Measurements from ENCODE around the gene ARHGAP10.

ARHGAP10 gene

GRCh38 chr4:148021686-148022085 is 289.8 kb downstream of the ARHGAP10 start:
- in situ Hi-C loops (cut with MboI; ENCODE audit: low sequenced_read_pairs) = no loop called here

GRCh38 chr4:148022975-148023374 is 291.1 kb downstream of the ARHGAP10 start:
- in situ Hi-C loops (cut with MboI; ENCODE audit: low sequenced_read_pairs) = no loop called here

- in situ Hi-C loops (cut with MboI; ENCODE audit: low sequenced_read_pairs) = no loop called here
Observed at GRCh38 chr4:148023512-148024181, 291.8 kb downstream of the ARHGAP10 start.

GRCh38 chr4:148025981-148026380 is 294.1 kb downstream of the ARHGAP10 start:
- in situ Hi-C loops (cut with MboI; ENCODE audit: low sequenced_read_pairs) = no loop called here

- in situ Hi-C loops (cut with MboI; ENCODE audit: low sequenced_read_pairs) = no loop called here
Observed at GRCh38 chr4:148027201-148027600, 295.3 kb downstream of the ARHGAP10 start.

- in situ Hi-C loops (cut with MboI; ENCODE audit: low sequenced_read_pairs) = no loop called here
Observed at GRCh38 chr4:148029781-148030180, 297.9 kb downstream of the ARHGAP10 start.

GRCh38 chr4:148030193-148030873 is 298.4 kb downstream of the ARHGAP10 start:
- in situ Hi-C loops (cut with MboI; ENCODE audit: low sequenced_read_pairs) = no loop called here

GRCh38 chr4:148034813-148035212 is 302.9 kb downstream of the ARHGAP10 start:
- in situ Hi-C loops (cut with MboI; ENCODE audit: low sequenced_read_pairs) = no loop called here

GRCh38 chr4:148041606-148042329 is 309.9 kb downstream of the ARHGAP10 start:
- in situ Hi-C loops (cut with MboI; ENCODE audit: low sequenced_read_pairs) = no loop called here

GRCh38 chr4:148044089-148044911 is 312.4 kb downstream of the ARHGAP10 start:
- in situ Hi-C loops (cut with MboI; ENCODE audit: low sequenced_read_pairs) = no loop called here

GRCh38 chr4:148044912-148045352 is 313.0 kb downstream of the ARHGAP10 start:
- in situ Hi-C loops (cut with MboI; ENCODE audit: low sequenced_read_pairs) = no loop called here

GRCh38 chr4:148048598-148048997 is 316.7 kb downstream of the ARHGAP10 start:
- in situ Hi-C loops (cut with MboI; ENCODE audit: low sequenced_read_pairs) = no loop called here

- in situ Hi-C loops (cut with MboI; ENCODE audit: low sequenced_read_pairs) = no loop called here
Observed at GRCh38 chr4:148051403-148051802, 319.5 kb downstream of the ARHGAP10 start.

GRCh38 chr4:148052448-148052847 is 320.6 kb downstream of the ARHGAP10 start:
- in situ Hi-C loops (cut with MboI; ENCODE audit: low sequenced_read_pairs) = no loop called here

- in situ Hi-C loops (cut with MboI; ENCODE audit: low sequenced_read_pairs) = no loop called here
Observed at GRCh38 chr4:148053298-148054003, 321.6 kb downstream of the ARHGAP10 start.

- in situ Hi-C loops (cut with MboI; ENCODE audit: low sequenced_read_pairs) = no loop called here
Observed at GRCh38 chr4:148054275-148054674, 322.4 kb downstream of the ARHGAP10 start.

GRCh38 chr4:148055844-148056243 is 324.0 kb downstream of the ARHGAP10 start:
- in situ Hi-C loops (cut with MboI; ENCODE audit: low sequenced_read_pairs) = no loop called here

- in situ Hi-C loops (cut with MboI; ENCODE audit: low sequenced_read_pairs) = no loop called here
Observed at GRCh38 chr4:148056879-148057278, 325.0 kb downstream of the ARHGAP10 start.

- in situ Hi-C loops (cut with MboI; ENCODE audit: low sequenced_read_pairs) = no loop called here
Observed at GRCh38 chr4:148057516-148057915, 325.6 kb downstream of the ARHGAP10 start.
